Measurements from ENCODE around the gene CHID1.

Gene CHID1

DNA sequence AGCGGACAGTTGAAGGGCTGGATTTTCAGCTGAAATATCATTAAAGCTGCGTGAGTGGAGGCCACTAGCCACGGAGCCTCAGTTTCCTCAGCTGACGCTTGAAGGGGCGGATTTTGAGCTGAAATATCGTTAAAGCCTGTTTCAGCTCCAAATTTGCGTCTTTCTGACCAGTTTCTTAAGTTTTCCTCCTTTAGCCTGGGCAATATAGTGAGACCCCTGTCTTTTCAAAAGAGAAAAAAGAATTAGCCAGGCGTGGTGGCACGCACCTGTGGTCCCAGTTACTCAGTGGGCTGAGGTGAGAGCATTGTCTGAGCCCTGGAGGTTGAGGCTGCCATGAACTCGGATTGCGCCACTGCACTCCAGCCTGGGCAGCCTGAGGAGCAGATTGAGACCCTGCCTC is 18.8 kb upstream of the CHID1 start:
- Histone ChIP-seq H3K9me2 (replicated peaks; ENCODE audit: insufficient read depth, low read length) (no peaks in the 10 kb centered on the region), H3K27me3 (ENCODE audit: low read length) (no peaks in the 10 kb centered on the region), H3K79me2 (ENCODE audit: insufficient read depth, low read length) (peaks cover 80% of the 10 kb centered on the region), H4K20me1 (ENCODE audit: low read depth, low read length) (no peaks in the 10 kb centered on the region; the same call in 1 of the 2 replicates), H3K4me3 (ENCODE audit: insufficient read depth, low read length, poor library complexity, severe bottlenecking) (no peak overlapping the region), H3K36me3 (ENCODE audit: low read length) (no peaks in the 10 kb centered on the region), H3K9me3 (ENCODE audit: insufficient read depth, low read length) (no peaks in the 10 kb centered on the region), H2AFZ (ENCODE audit: low read depth, low read length, severe bottlenecking) (no peak overlapping the region), H3F3A (ENCODE audit: insufficient read depth) (peaks cover 13% of the 10 kb centered on the region), H3K4me2 (ENCODE audit: low read depth, low read length, poor library complexity, severe bottlenecking) (no peak overlapping the region), H3K9ac (ENCODE audit: low read length) (no peak overlapping the region), H3K27ac (ENCODE audit: low read depth, low read length) (no peak overlapping the region)
- TF ChIP-seq EZH2phosphoT487 (conservative IDR thresholded peaks at IDR 0.05; ENCODE audit: low read length) = no peak
- no peak for TF ChIP-seq CTCF (IDR thresholded peaks at IDR 0.05; ENCODE audit: insufficient read depth, low read length, poor library complexity, severe bottlenecking)

DNA sequence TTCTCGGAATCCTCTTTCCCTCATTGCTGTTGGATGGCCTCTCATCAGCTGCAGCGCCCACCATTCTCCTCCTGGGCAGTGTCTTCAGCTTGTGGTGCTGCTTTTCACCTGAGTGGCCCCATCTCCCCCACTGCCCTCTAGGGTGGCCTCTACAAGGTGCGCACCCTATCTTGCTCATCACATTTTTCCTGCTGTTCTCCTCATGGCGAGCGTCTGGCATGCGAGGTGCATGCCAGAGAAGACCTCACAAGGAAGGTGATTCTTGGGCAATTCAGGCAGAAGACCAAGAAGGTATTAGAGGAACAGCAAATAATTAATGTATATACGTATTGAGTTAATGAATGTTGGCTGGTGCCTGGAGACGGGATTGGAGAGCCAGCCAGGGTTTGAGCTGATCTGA is 18.2 kb upstream of the CHID1 start:
- Histone ChIP-seq H3K27me3 (ENCODE audit: low read length) (no peaks in the 10 kb centered on the region), H3K9me2 (replicated peaks; ENCODE audit: insufficient read depth, low read length) (no peaks in the 10 kb centered on the region), H3K4me3 (ENCODE audit: insufficient read depth, low read length, poor library complexity, severe bottlenecking) (no peak overlapping the region), H2AFZ (ENCODE audit: low read depth, low read length, severe bottlenecking) (no peak overlapping the region), H3K9me3 (ENCODE audit: insufficient read depth, low read length) (no peaks in the 10 kb centered on the region), H3K9ac (ENCODE audit: low read length) (no peak overlapping the region), H3K36me3 (ENCODE audit: low read length) (no peaks in the 10 kb centered on the region), H3K27ac (ENCODE audit: low read depth, low read length) (no peak overlapping the region), H3K4me2 (ENCODE audit: low read depth, low read length, poor library complexity, severe bottlenecking) (no peak overlapping the region), H3F3A (ENCODE audit: insufficient read depth) (peaks cover 13% of the 10 kb centered on the region), H3K79me2 (ENCODE audit: insufficient read depth, low read length) (peaks cover 74% of the 10 kb centered on the region), H4K20me1 (ENCODE audit: low read depth, low read length) (no peaks in the 10 kb centered on the region; the same call in 1 of the 2 replicates)
- TF ChIP-seq CTCF (IDR thresholded peaks at IDR 0.05; ENCODE audit: insufficient read depth, low read length, poor library complexity, severe bottlenecking) = no peak
- no peak for TF ChIP-seq EZH2phosphoT487 (conservative IDR thresholded peaks at IDR 0.05; ENCODE audit: low read length)

DNA sequence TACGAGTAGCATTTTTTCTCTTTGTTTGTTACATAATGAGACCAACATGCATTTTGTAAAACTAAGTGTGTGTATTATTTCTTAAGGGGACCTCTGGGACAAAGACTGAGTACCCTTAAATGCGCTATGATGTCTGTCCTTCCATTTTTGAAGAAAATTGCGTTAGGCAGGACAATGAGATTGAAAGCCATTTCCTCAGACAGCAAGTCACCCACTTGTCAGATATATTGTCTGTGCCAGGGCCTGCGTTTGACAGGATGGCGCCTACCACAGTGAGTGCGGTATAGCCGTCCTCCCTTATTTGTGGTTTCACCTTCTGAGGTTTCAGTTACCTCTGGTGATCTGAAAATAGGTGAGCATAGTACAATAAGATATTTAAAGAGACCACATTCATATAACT is 17.3 kb upstream of the CHID1 start:
- no peaks in the 10 kb centered on the region for H3K9me3 ChIP-seq (ENCODE audit: insufficient read depth, low read length)
- peaks cover 13% of the 10 kb centered on the region for H3F3A ChIP-seq (ENCODE audit: insufficient read depth)
- H3K4me2 ChIP-seq (ENCODE audit: low read depth, low read length, poor library complexity, severe bottlenecking) = peak overlapping the region; percentile 14
- 0 out of 2 replicates have a peak overlapping the region, but pooled peaks have one; percentile 2 for H3K27ac ChIP-seq (ENCODE audit: low read depth, low read length)
- H3K4me3 ChIP-seq (ENCODE audit: insufficient read depth, low read length, poor library complexity, severe bottlenecking) = no peak overlapping the region
- H3K9ac ChIP-seq (ENCODE audit: low read length) = 0 out of 2 replicates have a peak overlapping the region, but pooled peaks have one; percentile 5
- H3K9me2 ChIP-seq (replicated peaks; ENCODE audit: insufficient read depth, low read length) = no peaks in the 10 kb centered on the region
- TF ChIP-seq CTCF (IDR thresholded peaks at IDR 0.05; ENCODE audit: insufficient read depth, low read length, poor library complexity, severe bottlenecking) (no peak), EZH2phosphoT487 (conservative IDR thresholded peaks at IDR 0.05; ENCODE audit: low read length) (no peak)
- H3K27me3 ChIP-seq (ENCODE audit: low read length) = no peaks in the 10 kb centered on the region
- no peaks in the 10 kb centered on the region; the same call in 1 of the 2 replicates for H4K20me1 ChIP-seq (ENCODE audit: low read depth, low read length)
- H3K79me2 ChIP-seq (ENCODE audit: insufficient read depth, low read length) = peaks cover 65% of the 10 kb centered on the region
- no peaks in the 10 kb centered on the region for H3K36me3 ChIP-seq (ENCODE audit: low read length)
- no peak overlapping the region for H2AFZ ChIP-seq (ENCODE audit: low read depth, low read length, severe bottlenecking)
